Measurements from ENCODE around the gene CCIN. TPM values are rescaled to one million over a fixed set of nuclear protein-coding genes. Genes with fewer than 3 reads are reported as not detected.
"Not testable (repeated sequence)": the region's sequence is repeated elsewhere in the genome, so short reads cannot be mapped to it uniquely, and the experiment has no call there.

CCIN gene
- total RNA-seq, 2 experiments from 2014 or later, result not detected

DNA sequence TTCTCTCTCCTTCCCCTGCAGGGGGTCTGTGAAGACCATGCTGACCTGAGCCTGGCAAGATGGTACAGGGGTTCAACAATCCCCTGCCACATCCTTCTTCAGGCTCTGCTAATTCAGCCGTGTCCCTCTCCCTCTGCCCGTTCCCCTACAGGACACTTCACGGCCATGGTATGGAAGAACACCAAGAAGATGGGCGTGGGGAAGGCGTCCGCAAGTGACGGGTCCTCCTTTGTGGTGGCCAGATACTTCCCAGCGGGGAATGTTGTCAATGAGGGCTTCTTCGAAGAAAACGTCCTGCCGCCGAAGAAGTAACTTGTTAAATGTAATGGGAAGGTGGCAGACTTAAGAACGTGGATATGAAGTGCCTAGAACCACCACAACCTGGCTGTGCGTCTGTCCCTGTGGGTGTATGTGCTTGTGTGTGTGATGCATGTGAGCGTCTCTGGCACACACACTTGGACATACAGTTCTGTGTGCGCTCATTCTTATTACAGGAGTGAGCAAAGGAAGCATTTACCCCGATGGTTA, 6.9 kb upstream of the CCIN start:
- no peak for DNase-seq
- H3K27ac Mint-ChIP-seq, result no peak overlapping the region

DNA sequence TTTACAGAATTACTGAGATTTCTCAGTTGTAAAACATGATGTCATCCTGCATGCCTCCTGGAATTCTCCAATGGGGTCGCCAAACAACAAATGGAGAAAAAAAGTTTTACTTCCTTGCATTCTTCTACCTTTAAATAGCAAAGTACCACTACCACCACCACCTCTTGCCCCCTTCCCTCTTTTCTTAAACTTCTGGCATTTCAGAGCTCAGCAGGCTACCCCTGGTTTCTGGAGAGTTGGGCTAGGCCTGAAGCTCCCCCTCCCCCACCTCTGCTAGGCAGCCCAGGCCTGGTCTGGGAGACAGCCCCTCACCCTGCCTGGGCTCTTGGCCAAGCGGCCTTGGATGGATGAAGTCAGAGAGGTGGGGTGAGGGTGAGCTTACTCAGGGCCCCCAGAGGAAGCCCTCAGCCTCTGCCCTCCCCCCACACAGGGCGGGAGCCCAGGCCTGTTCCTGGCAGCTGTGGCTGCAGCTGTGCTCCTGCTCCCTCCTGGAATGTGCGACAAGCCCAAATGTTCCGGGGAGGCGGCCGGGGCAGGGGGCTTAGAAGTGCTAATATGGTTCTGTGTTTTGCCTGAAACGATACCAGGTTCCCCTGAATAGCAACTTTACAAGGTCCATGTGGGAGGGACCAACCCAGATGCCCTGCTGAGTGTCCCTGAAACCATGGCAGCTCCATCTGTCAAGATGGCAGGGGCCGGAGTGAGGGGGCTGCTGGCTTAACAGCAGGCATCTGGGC, 6.0 kb upstream of the CCIN start:
- Mint-ChIP-seq H3K27me3 (peaks cover 4% of the 10 kb centered on the region), H3K9me3 (no peaks in the 10 kb centered on the region), H3K36me3 (peaks cover 3% of the 10 kb centered on the region), H3K27ac (no peak overlapping the region), H3K4me1 (peaks cover 6% of the 10 kb centered on the region), H3K4me3 (no peak overlapping the region)
- DNase-seq, result no peak

More for the DNA sequence above, 6.9 kb upstream of the CCIN start:
- H3K36me3 Mint-ChIP-seq, result peaks cover 5% of the 10 kb centered on the region
- peaks cover 9% of the 10 kb centered on the region for H3K4me1 Mint-ChIP-seq
- no peaks in the 10 kb centered on the region for H3K9me3 Mint-ChIP-seq
- H3K4me3 Mint-ChIP-seq, result no peak overlapping the region
- H3K27me3 Mint-ChIP-seq, result peaks cover 4% of the 10 kb centered on the region

DNA sequence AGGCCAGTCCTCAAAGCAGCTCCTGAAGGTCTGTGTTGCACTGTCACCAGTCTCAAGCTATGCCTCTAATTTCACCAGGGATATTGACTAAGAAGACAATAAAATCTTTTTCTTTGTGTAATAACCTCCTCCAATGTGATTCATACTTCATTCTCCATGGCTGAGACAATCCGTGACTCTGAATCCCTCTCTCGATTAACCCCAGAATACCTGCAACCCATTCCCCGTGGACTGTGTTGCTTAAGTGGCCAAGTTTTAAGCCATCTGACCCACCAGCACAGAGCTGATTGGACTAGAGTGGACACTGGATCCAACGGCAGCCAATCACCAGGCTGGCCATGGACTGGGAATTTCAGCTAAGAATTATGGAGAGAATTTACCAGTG, 5.4 kb upstream of the CCIN start:
- peaks cover 3% of the 10 kb centered on the region for H3K4me1 Mint-ChIP-seq
- H3K27ac Mint-ChIP-seq, result no peak overlapping the region
- no peaks in the 10 kb centered on the region for H3K36me3 Mint-ChIP-seq
- H3K9me3 Mint-ChIP-seq, result no peaks in the 10 kb centered on the region
- no peak overlapping the region for H3K4me3 Mint-ChIP-seq
- no peak for DNase-seq
- H3K27me3 Mint-ChIP-seq, result peaks cover 4% of the 10 kb centered on the region

DNA sequence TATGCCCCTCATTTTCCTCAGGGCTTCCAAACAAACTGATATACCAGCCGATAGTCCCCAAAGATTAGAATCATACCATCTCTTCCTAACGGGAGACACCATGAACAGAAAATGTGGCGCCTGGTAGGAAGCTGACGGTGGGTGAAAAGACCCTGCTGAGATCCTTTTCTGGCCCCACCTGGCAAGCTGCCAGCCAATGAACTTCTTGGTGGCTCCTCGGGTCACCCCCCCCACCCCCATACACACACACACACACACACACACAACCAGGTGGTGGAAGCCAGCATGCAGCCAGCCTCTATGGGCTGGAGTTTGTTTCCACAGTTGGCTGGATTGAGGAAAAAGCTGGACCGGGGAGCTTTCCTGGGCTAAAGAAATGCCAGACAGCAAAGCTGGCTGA, 4.8 kb upstream of the CCIN start:
- H3K4me3 Mint-ChIP-seq, result no peak overlapping the region
- H3K4me1 Mint-ChIP-seq, result peaks cover 3% of the 10 kb centered on the region
- H3K9me3 Mint-ChIP-seq, result no peaks in the 10 kb centered on the region
- H3K27me3 Mint-ChIP-seq, result peaks cover 4% of the 10 kb centered on the region
- H3K27ac Mint-ChIP-seq, result no peak overlapping the region
- H3K36me3 Mint-ChIP-seq, result no peaks in the 10 kb centered on the region
- no peak for DNase-seq

DNA sequence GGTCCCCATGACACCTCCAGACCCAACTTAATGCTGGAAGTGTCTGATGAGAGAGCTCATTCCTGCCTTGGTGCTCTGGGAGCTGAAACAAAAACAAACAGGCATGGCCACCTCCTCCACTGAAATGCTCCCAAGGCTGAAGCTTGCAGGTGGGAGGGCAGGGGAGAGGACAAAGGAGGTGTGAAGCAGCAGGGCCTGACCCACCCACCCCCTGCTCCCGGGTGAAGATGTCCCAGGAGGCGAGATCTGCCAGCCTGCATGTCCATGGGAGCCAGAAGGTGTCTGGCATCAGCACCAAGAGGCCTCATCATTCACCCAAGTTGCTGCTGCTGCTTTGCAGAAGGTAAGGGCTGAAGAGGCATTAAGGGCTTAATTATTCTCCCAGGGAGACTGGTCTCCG, 4.2 kb upstream of the CCIN start:
- DNase-seq, result no peak
- Mint-ChIP-seq H3K27me3 (peaks cover 4% of the 10 kb centered on the region), H3K4me1 (peaks cover 3% of the 10 kb centered on the region), H3K36me3 (no peaks in the 10 kb centered on the region), H3K27ac (no peak overlapping the region), H3K4me3 (no peak overlapping the region), H3K9me3 (no peaks in the 10 kb centered on the region)

DNA sequence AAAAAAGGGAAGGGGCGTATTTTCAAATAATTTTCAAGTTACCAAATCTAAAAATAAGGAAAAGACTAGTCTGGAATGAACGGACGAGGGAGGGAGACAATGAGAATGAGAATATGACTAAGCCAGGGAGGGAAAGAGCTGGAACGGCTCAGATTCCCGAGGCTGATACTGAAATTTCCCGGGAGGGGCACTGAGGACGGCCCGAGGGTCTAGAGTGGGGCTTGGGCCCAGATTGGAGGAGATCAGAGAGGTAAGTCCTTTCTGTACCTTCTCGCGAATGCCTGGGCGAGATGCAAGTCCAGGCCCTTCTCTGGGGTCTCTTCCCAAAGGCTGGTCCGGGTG, 3.4 kb upstream of the CCIN start:
- Mint-ChIP-seq H3K4me1 (peaks cover 3% of the 10 kb centered on the region), H3K27ac (no peak overlapping the region), H3K27me3 (peaks cover 4% of the 10 kb centered on the region), H3K4me3 (no peak overlapping the region), H3K9me3 (no peaks in the 10 kb centered on the region), H3K36me3 (no peaks in the 10 kb centered on the region)
- no peak for DNase-seq

DNA sequence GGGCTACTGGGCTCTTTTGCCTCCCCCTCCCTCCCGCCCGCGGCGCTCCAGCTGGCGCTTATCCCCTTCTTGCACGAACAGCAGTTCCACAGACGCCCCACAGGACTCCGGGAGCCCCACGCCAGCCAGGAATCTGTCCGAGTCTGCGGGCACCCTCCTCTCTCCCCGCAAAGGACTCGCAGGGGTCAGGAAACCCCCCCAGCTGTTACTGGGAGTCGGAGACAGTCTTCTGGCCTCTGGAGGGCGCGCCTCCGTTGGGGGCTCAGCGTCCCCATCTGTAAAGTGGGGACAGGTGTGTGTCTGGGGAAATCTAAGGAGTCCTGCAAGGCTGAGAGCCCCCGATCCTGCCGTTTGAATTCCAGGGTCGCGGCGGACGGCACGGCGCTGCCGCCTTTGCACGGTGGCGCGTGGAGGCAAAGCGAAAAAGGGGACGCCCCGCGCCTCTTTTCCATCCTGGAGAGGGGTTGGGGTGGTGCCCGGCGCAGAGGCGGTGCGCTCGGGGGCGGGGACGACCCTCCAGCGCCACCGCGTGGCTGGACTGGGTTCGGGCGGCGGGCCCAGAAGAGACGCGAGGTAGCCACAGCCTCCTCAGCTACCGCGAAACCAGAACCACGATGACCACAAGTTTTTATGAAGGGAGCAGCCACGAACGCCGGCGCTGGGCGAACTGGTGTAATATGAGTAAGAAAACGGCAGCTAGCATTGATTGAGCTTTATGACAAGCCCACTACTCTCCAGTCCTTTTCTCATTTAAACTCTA, 2.8 kb upstream of the CCIN start:
- Mint-ChIP-seq H3K4me3 (peak overlapping the region; percentile 67), H3K4me1 (peaks cover 3% of the 10 kb centered on the region), H3K9me3 (no peaks in the 10 kb centered on the region), H3K27ac (no peak overlapping the region), H3K27me3 (peaks cover 4% of the 10 kb centered on the region), H3K36me3 (no peaks in the 10 kb centered on the region)
- DNase-seq, result peak; percentile 88

DNA sequence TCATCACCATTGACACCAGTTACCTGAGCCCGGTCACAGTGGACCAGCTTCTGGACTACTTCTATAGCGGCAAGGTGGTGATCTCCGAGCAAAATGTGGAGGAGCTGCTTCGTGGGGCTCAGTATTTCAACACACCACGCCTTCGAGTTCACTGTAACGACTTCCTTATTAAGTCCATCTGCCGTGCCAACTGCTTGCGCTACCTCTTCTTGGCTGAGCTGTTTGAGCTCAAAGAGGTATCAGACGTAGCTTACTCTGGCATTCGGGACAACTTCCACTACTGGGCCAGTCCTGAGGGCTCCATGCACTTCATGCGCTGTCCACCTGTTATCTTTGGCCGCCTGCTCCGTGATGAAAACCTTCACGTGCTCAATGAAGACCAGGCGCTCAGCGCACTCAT, 520 bp downstream of the CCIN start:
- H3K36me3 Mint-ChIP-seq, result no peaks in the 10 kb centered on the region
- DNase-seq, result no peak
- H3K27ac Mint-ChIP-seq, result no peak overlapping the region
- no peak overlapping the region for H3K4me3 Mint-ChIP-seq
- no peaks in the 10 kb centered on the region for H3K9me3 Mint-ChIP-seq
- H3K27me3 Mint-ChIP-seq, result peaks cover 4% of the 10 kb centered on the region
- H3K4me1 Mint-ChIP-seq, result peaks cover 3% of the 10 kb centered on the region

DNA sequence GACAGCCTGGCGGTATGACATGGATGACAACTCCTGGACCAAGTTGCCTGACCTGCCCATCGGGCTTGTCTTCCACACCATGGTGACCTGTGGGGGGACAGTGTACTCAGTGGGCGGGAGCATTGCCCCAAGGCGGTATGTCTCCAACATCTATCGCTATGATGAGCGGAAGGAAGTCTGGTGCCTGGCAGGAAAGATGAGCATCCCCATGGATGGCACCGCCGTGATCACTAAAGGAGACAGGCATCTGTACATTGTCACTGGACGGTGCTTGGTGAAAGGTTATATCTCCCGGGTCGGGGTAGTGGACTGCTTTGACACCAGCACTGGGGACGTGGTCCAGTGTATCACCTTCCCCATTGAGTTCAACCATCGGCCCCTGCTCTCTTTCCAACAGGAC, 1.3 kb downstream of the CCIN start:
- peaks cover 3% of the 10 kb centered on the region for H3K4me1 Mint-ChIP-seq
- no peak overlapping the region for H3K4me3 Mint-ChIP-seq
- peaks cover 4% of the 10 kb centered on the region for H3K27me3 Mint-ChIP-seq
- H3K9me3 Mint-ChIP-seq, result no peaks in the 10 kb centered on the region
- no peaks in the 10 kb centered on the region for H3K36me3 Mint-ChIP-seq
- no peak for DNase-seq
- no peak overlapping the region for H3K27ac Mint-ChIP-seq

DNA sequence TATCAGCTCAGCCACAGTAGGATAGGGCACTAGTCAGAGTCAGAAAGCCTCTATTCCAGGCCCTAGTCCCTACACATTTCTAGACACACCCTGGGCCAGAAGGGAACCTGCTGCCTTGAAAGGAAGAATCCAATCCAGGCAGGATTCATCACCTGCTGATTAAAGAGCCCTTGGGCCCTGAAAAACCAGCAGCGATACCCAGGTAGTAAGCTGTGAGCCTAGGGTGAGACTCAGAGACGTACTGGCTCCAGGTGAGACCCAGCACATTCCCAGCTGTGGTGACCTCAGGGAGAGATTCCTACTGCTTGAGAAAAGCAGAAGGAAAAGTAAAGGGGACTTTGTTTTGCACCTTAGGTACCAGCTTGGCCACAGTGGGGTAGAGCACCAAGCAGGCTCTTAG, 4.7 kb downstream of the CCIN start:
- DNase-seq, result no peak
- Mint-ChIP-seq H3K36me3 (no peaks in the 10 kb centered on the region), H3K27ac (no peak overlapping the region), H3K9me3 (no peaks in the 10 kb centered on the region), H3K4me1 (no peaks in the 10 kb centered on the region), H3K4me3 (no peak overlapping the region), H3K27me3 (no peaks in the 10 kb centered on the region)

DNA sequence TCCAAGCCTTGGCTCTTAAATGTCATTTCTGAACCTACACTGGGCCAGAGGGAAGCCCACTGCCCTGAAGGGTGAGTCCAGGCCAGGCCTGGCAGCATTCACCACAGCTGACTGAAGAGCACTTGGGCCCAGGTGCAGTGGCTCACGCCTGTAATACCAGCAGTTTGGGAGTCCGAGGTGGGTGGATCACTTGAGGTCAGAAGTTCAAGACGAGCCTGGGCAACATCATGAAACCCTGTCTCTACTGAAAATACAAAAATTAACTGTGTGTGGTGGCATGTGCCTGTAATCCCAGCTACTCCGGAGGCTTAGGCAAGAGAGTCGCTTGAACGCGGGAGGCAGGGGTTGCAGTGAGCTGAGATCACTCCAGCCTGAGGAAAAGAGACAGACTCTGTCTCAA, 5.1 kb downstream of the CCIN start:
- Mint-ChIP-seq H3K9me3 (peaks cover 1% of the 10 kb centered on the region), H3K27ac (no peak overlapping the region), H3K4me1 (peaks cover 2% of the 10 kb centered on the region), H3K27me3 (no peaks in the 10 kb centered on the region), H3K36me3 (peaks cover 2% of the 10 kb centered on the region), H3K4me3 (no peak overlapping the region)
- no peak for DNase-seq

DNA sequence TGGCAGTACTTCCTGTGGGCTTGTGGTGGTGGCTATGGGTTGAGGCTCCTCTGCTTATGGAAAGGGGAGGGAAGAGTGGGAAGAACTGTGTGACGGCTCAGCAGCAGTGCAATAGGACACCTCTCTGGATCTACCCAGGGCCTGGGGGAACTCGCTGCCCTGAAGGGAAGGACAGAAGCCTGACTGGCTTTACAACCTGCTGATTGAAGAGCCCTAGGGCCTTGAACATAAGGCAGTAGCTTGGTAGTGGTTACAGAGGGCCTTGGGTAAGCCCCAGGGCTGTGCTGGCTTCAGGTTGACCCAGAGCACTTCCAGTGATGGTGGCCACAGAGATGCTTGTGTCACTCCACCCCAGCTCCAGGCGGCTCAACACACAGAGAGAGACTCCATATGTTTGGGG, 5.5 kb downstream of the CCIN start:
- Mint-ChIP-seq H3K27me3 (no peaks in the 10 kb centered on the region), H3K9me3 (peaks cover 1% of the 10 kb centered on the region), H3K27ac (no peak overlapping the region), H3K4me1 (peaks cover 2% of the 10 kb centered on the region), H3K36me3 (peaks cover 2% of the 10 kb centered on the region), H3K4me3 (no peak overlapping the region)
- DNase-seq, result no peak

DNA sequence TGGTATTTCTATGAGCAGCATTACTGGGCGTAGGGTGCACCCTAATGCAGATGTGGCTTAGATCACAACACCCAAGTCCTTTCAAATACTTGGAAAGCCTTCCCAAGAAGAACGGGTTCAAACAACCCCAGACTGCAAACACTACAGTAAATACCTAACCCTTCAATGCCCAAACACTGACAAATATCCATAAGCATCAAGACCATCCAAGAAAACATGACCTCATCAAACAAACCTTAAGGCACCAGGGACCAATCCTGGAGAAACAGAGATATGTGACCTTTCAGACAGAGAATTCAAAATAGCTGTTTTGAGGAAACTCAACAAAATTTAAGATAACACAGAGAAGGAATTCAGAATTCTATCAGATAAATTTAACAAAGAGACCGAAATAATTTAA, 6.0 kb downstream of the CCIN start:
- H3K27ac Mint-ChIP-seq, H3K27me3 Mint-ChIP-seq, H3K36me3 Mint-ChIP-seq, DNase-seq, H3K4me3 Mint-ChIP-seq, H3K9me3 Mint-ChIP-seq, H3K4me1 Mint-ChIP-seq: not testable (repeated sequence)

DNA sequence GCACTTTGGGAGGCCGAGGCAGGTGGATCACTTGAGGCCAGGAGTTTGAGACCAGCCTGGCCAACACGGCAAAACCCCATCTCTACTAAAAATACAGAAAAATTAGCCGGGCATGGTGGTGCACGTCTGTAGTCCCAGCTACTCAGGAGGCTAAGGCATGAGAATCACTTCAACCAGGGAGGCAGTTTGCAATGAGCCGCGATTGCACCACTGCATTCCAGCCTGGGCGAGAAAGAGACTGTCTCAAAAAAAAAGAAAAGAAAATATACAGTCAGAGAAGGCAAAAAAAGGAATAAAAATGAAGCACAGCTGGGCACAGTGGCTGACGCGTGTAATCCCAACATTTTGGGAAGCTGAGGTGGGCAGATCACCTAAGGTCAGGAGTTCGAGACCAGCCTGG, 7.3 kb downstream of the CCIN start:
- not testable (repeated sequence) for H3K27me3 Mint-ChIP-seq, H3K27ac Mint-ChIP-seq, H3K9me3 Mint-ChIP-seq, H3K4me1 Mint-ChIP-seq, H3K36me3 Mint-ChIP-seq, DNase-seq, H3K4me3 Mint-ChIP-seq

DNA sequence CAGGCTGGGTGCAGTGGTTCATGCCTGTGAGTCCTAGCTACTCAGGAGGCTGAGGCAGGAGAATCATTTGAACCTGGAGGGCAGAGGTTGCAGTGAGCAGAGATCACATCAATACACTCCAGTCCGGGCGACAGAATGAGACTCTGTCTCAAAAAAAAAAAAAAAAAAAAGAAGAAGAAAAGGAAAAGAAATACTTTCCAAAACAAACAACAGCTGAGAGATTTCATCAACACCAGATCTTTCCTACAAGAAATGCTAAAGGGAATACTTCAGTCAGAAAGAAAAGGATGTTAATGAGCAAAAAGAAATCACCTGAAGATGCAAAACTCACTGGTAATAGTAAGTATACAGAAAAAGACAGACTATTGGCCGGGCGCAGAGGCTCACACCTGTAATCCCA, 8.4 kb downstream of the CCIN start:
- H3K27ac Mint-ChIP-seq, result no peak overlapping the region
- peaks cover 2% of the 10 kb centered on the region for H3K4me1 Mint-ChIP-seq
- H3K27me3 Mint-ChIP-seq, result no peaks in the 10 kb centered on the region
- peaks cover 2% of the 10 kb centered on the region for H3K36me3 Mint-ChIP-seq
- no peak overlapping the region for H3K4me3 Mint-ChIP-seq
- DNase-seq, result no peak
- H3K9me3 Mint-ChIP-seq, result peaks cover 1% of the 10 kb centered on the region

DNA sequence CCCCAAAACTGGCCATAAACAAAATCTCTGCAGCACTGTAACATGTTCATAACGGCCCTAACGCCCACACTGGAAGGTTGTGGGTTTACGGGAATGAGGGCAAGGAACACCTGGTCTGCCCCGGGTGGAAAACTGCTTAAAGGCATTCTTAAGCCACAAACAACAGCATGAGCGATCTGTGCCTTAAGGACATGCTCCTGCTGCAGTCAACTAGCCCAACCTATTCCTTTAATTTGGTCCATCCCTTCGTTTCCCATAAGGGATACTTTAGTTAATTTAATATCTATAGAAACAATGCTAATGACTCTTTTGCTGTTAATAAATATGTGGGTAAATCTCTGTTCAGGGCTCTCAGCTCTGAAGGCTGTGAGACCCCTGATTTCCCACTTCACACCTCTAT, 11.1 kb downstream of the CCIN start:
- H3K27ac Mint-ChIP-seq, H3K4me1 Mint-ChIP-seq, H3K4me3 Mint-ChIP-seq, DNase-seq, H3K36me3 Mint-ChIP-seq, H3K27me3 Mint-ChIP-seq, H3K9me3 Mint-ChIP-seq: not testable (repeated sequence)

Data from activated naive CD8-positive, alpha-beta T cell treated with anti-CD3 and anti-CD28 coated beads for 36 hours (primary cell).